ENCODE data around the gene PRDM16.

- no peak for TF ChIP-seq POLR2A (IDR thresholded peaks at IDR 0.05)
- no peak for TF ChIP-seq CTCF (IDR thresholded peaks at IDR 0.05)
Observed at GRCh38 chr1:3367376-3367775, 298.4 kb downstream of the PRDM16 start.

Measured in uterus (tissue), 2 donors.